Stimulated activated naive CD8-positive, alpha-beta T cell treated with anti-CD3 and anti-CD28 coated beads, Interleukin-15, amount 100 ng/mL, for 72 hours (primary cell): ENCODE measurements around the gene CSMD2.

Experiments
- ATAC-seq: fragments of 150-1000 bp; cut with Tn5 transposase; 2 replicates; pipeline ENCODE4 v1.10.0; 2021; ENCODE audit warnings: mild to moderate bottlenecking, moderate library complexity
- DNase-seq, 2 donors: peaks; one replicate each; pipeline ENCODE4 v3.0.0; 2021 to 2022
- H3K27ac Mint-ChIP-seq, 2 donors: one replicate each; pipeline ENCODE4 v1.8.0; 2022; ENCODE audit warnings: mild to moderate bottlenecking in 2 of 2, mixed read lengths in 2 of 2, moderate library complexity in 2 of 2
- H3K27me3 Mint-ChIP-seq: one replicate; pipeline ENCODE4 v1.8.0; 2022; ENCODE audit warnings: mixed read lengths
- H3K4me1 Mint-ChIP-seq: one replicate; pipeline ENCODE4 v1.8.0; 2022; ENCODE audit warnings: mild to moderate bottlenecking, mixed read lengths
- H3K4me3 Mint-ChIP-seq, 2 donors: one replicate each; pipeline ENCODE4 v1.8.0; 2022; ENCODE audit warnings: mild to moderate bottlenecking in 2 of 2, mixed read lengths in 2 of 2, moderate library complexity in 1 of 2
- H3K9me3 Mint-ChIP-seq, 2 donors: one replicate each; pipeline ENCODE4 v1.8.0; 2022; ENCODE audit warnings: mixed read lengths in 2 of 2

Gene CSMD2

GRCh38 chr1:33488624-33489023 lies 676.4 kb downstream of the CSMD2 start:
- Mint-ChIP-seq H3K9me3 (peaks cover 2 to 38% of the 10 kb centered on the region in 2 donors), H3K4me1 (no peaks in the 10 kb centered on the region), H3K27ac (no peak overlapping the region), H3K4me3 (no peak overlapping the region), H3K27me3 (no peaks in the 10 kb centered on the region)
- ATAC-seq (no peak), DNase-seq (no peak)

- DNase-seq: no peak
- no peaks in the 10 kb centered on the region for H3K27me3 Mint-ChIP-seq
- H3K4me3 Mint-ChIP-seq: no peak overlapping the region
- no peak overlapping the region for H3K27ac Mint-ChIP-seq
- peaks cover 0 to 17% of the 10 kb centered on the region in 2 donors for H3K9me3 Mint-ChIP-seq
- no peaks in the 10 kb centered on the region for H3K4me1 Mint-ChIP-seq
- ATAC-seq: no peak
Observed at GRCh38 chr1:33482412-33482811, 682.6 kb downstream of the CSMD2 start.

GRCh38 chr1:33477451-33477850 lies 687.6 kb downstream of the CSMD2 start:
- Mint-ChIP-seq H3K9me3 (no peaks in the 10 kb centered on the region), H3K4me1 (peaks cover 14% of the 10 kb centered on the region), H3K27me3 (no peaks in the 10 kb centered on the region), H3K4me3 (no peak overlapping the region), H3K27ac (no peak overlapping the region)
- no peak for DNase-seq
- no peak for ATAC-seq

- H3K4me1 Mint-ChIP-seq: peaks cover 27% of the 10 kb centered on the region
- H3K27ac Mint-ChIP-seq: no peak overlapping the region
- no peak for DNase-seq
- no peak for ATAC-seq
- no peaks in the 10 kb centered on the region for H3K27me3 Mint-ChIP-seq
- peak overlapping the region in 1 of 2 donors; percentile 92 for H3K4me3 Mint-ChIP-seq
- no peaks in the 10 kb centered on the region for H3K9me3 Mint-ChIP-seq
Observed at GRCh38 chr1:33473900-33474299, 691.1 kb downstream of the CSMD2 start.

- no peaks in the 10 kb centered on the region for H3K27me3 Mint-ChIP-seq
- no peaks in the 10 kb centered on the region for H3K9me3 Mint-ChIP-seq
- peak; percentile 79 to 87 for DNase-seq
- ATAC-seq: peak; percentile 93
- H3K4me3 Mint-ChIP-seq: peak within 1 kb of the TSS; percentile 86 to 92
- peaks cover 27% of the 10 kb centered on the region for H3K4me1 Mint-ChIP-seq
- H3K27ac Mint-ChIP-seq: peak within 1 kb of the TSS; percentile 86 to 90
Observed at GRCh38 chr1:33472269-33472980, 692.6 kb downstream of the CSMD2 start, which contains the start of gene ZSCAN20. ZSCAN20 (plus strand) TSS chr1:33472645; CDS start chr1:33479289, 6,644 bp downstream.

- ATAC-seq (no peak), DNase-seq (no peak)
- H3K27ac Mint-ChIP-seq: no peak overlapping the region
- peaks cover 27% of the 10 kb centered on the region for H3K4me1 Mint-ChIP-seq
- H3K9me3 Mint-ChIP-seq: no peaks in the 10 kb centered on the region
- peak overlapping the region in 1 of 2 donors; percentile 92 for H3K4me3 Mint-ChIP-seq
- H3K27me3 Mint-ChIP-seq: no peaks in the 10 kb centered on the region
Observed at GRCh38 chr1:33471416-33471815, 693.6 kb downstream of the CSMD2 start.

- DNase-seq: peak; percentile 52 to 63
- no peaks in the 10 kb centered on the region for H3K9me3 Mint-ChIP-seq
- peak overlapping the region; percentile 30 to 60 for H3K4me3 Mint-ChIP-seq
- H3K27ac Mint-ChIP-seq: no peak overlapping the region
- peaks cover 27% of the 10 kb centered on the region for H3K4me1 Mint-ChIP-seq
- H3K27me3 Mint-ChIP-seq: no peaks in the 10 kb centered on the region
- peak; percentile 68 for ATAC-seq
Observed at GRCh38 chr1:33470495-33471012, 694.5 kb downstream of the CSMD2 start.

- Mint-ChIP-seq H3K4me3 (no peak overlapping the region), H3K27ac (no peak overlapping the region), H3K27me3 (no peaks in the 10 kb centered on the region), H3K4me1 (peaks cover 27% of the 10 kb centered on the region), H3K9me3 (no peaks in the 10 kb centered on the region)
- DNase-seq (no peak), ATAC-seq (no peak)
Observed at GRCh38 chr1:33469691-33470090, 695.3 kb downstream of the CSMD2 start.

GRCh38 chr1:33468967-33469366 lies 696.1 kb downstream of the CSMD2 start:
- Mint-ChIP-seq H3K4me1 (peaks cover 27% of the 10 kb centered on the region), H3K4me3 (no peak overlapping the region), H3K27ac (no peak overlapping the region), H3K9me3 (no peaks in the 10 kb centered on the region), H3K27me3 (no peaks in the 10 kb centered on the region)
- DNase-seq: no peak
- no peak for ATAC-seq

- Mint-ChIP-seq H3K27ac (no peak overlapping the region), H3K4me1 (peaks cover 24% of the 10 kb centered on the region), H3K27me3 (no peaks in the 10 kb centered on the region), H3K9me3 (no peaks in the 10 kb centered on the region), H3K4me3 (no peak overlapping the region)
- no peak for DNase-seq
- ATAC-seq: no peak
Observed at GRCh38 chr1:33468531-33468930, 696.5 kb downstream of the CSMD2 start.

- Mint-ChIP-seq H3K27ac (no peak overlapping the region), H3K27me3 (no peaks in the 10 kb centered on the region), H3K4me1 (peaks cover 19% of the 10 kb centered on the region), H3K9me3 (no peaks in the 10 kb centered on the region), H3K4me3 (no peak overlapping the region)
- DNase-seq: no peak
- no peak for ATAC-seq
Observed at GRCh38 chr1:33468011-33468410, 697.0 kb downstream of the CSMD2 start.

- Mint-ChIP-seq H3K4me3 (no peak overlapping the region), H3K27ac (peak overlapping the region in 1 of 2 donors; percentile 52)
Observed at GRCh38 chr1:33466159-33466558, 698.9 kb downstream of the CSMD2 start.

GRCh38 chr1:33465316-33465715 lies 699.7 kb downstream of the CSMD2 start:
- peaks cover under 1% of the 10 kb centered on the region for H3K4me1 Mint-ChIP-seq
- no peaks in the 10 kb centered on the region for H3K27me3 Mint-ChIP-seq
- no peak overlapping the region for H3K27ac Mint-ChIP-seq
- H3K4me3 Mint-ChIP-seq: no peak overlapping the region
- ATAC-seq (no peak), DNase-seq (no peak)
- no peaks in the 10 kb centered on the region for H3K9me3 Mint-ChIP-seq

More at GRCh38 chr1:33466159-33466558, 698.9 kb downstream of the CSMD2 start:
- Mint-ChIP-seq H3K4me1 (peaks cover 7% of the 10 kb centered on the region), H3K27me3 (no peaks in the 10 kb centered on the region), H3K9me3 (no peaks in the 10 kb centered on the region)
- no peak for DNase-seq
- no peak for ATAC-seq

- ATAC-seq (no peak), DNase-seq (no peak)
- no peak overlapping the region for H3K4me3 Mint-ChIP-seq
- no peaks in the 10 kb centered on the region for H3K9me3 Mint-ChIP-seq
- H3K27ac Mint-ChIP-seq: no peak overlapping the region
- H3K27me3 Mint-ChIP-seq: no peaks in the 10 kb centered on the region
- no peaks in the 10 kb centered on the region for H3K4me1 Mint-ChIP-seq
Observed at GRCh38 chr1:33464552-33464951, 700.5 kb downstream of the CSMD2 start.
